Activated CD4-positive, alpha-beta T cell treated with anti-CD3 and anti-CD28 coated beads for 36 hours (primary cell): Measurements from ENCODE around the gene GNS. TPM values are rescaled to one million over a fixed set of nuclear protein-coding genes. Genes with fewer than 3 reads are reported as not detected.

Experiments used
- ATAC-seq: fragments of 200-7000 bp; cut with Tn5 transposase; one replicate; pipeline ENCODE4 v1.10.0; 2021; ENCODE audit warnings: mild to moderate bottlenecking, moderate library complexity
- CTCF ChIA-PET: fragments of 350-600 bp; sonication (Branson Sonifier 250); formaldehyde crosslinking; loops from one replicate; lab custom pipeline; 2021; ENCODE audit warnings: antibody characterized with exemption; lab: Charles Lee
- POLR2A ChIA-PET: fragments of 350-600 bp; sonication (Branson Sonifier 250); formaldehyde crosslinking; loops from one replicate; lab custom pipeline; 2021; ENCODE audit warnings: antibody characterized with exemption, inconsistent platforms; lab: Charles Lee
- DNase-seq: peaks from one replicate; pipeline ENCODE4 v3.0.0-alpha.2; 2020
- H3K27ac Mint-ChIP-seq: one replicate; pipeline ENCODE4 v1.8.0; 2021; ENCODE audit warnings: mixed read lengths
- H3K27me3 Mint-ChIP-seq: one replicate; pipeline ENCODE4 v1.8.0; 2021; ENCODE audit warnings: mixed read lengths
- H3K36me3 Mint-ChIP-seq: one replicate; pipeline ENCODE4 v1.8.0; 2021; ENCODE audit warnings: low read depth, mixed read lengths
- H3K4me1 Mint-ChIP-seq: one replicate; pipeline ENCODE4 v1.8.0; 2021; ENCODE audit warnings: mixed read lengths
- H3K4me3 Mint-ChIP-seq: one replicate; pipeline ENCODE4 v1.8.0; 2021; ENCODE audit warnings: mild to moderate bottlenecking, moderate library complexity, mixed read lengths
- H3K9me3 Mint-ChIP-seq: one replicate; pipeline ENCODE4 v1.8.0; 2021; ENCODE audit warnings: low read depth, mixed read lengths
- intact Hi-C, 2 experiments: fragments of 100-400 bp; cut with DNase I in 1 of 2; cut with micrococcal nuclease in 1 of 2; formaldehyde crosslinking; loops; one replicate each; pipeline versions ENCODE4 v1.14.2 to v1.15.1; 2022 to 2024; cut with DNase I, micrococcal nuclease
- total RNA-seq, 2 experiments: library from RNA; stranded (reverse); gene quantifications; one replicate each; pipeline ENCODE4 v1.2.3, GENCODE V29; 2021

GNS gene
- total RNA-seq, 2 experiments from 2014 or later = 19.9 to 21.9 TPM

- DNase-seq (no peak), ATAC-seq (no peak)
- H3K36me3 Mint-ChIP-seq = peaks cover 48% of the 10 kb centered on the region
- no peak overlapping the region for H3K4me3 Mint-ChIP-seq
- CTCF ChIA-PET = interaction anchor here (0.7 to 1.0 kb wide), 3 partner anchors 57 to 1681 kb away, joined by 3 to 5 read pairs (median 4); no protein-coding TSS in a partner anchor
- H3K9me3 Mint-ChIP-seq = no peaks in the 10 kb centered on the region
- no peaks in the 10 kb centered on the region for H3K27me3 Mint-ChIP-seq
- intact Hi-C loops = no loop called here
- POLR2A ChIA-PET = no interaction called here
- H3K27ac Mint-ChIP-seq = no peak overlapping the region
- H3K4me1 Mint-ChIP-seq = peaks cover 18% of the 10 kb centered on the region
Observed at GRCh38 chr12:64716371-64716770, 42.8 kb downstream of the GNS start.

GRCh38 chr12:64714551-64714968 is 44.6 kb downstream of the GNS start:
- CTCF ChIA-PET = interaction anchor here (1.0 kb wide), 1 partner anchor 81 kb away, joined by 3 read pairs; no protein-coding TSS in a partner anchor
- H3K27ac Mint-ChIP-seq = no peak overlapping the region
- intact Hi-C loops = no loop called here
- ATAC-seq (peak; percentile 85), DNase-seq (peak; percentile 45)
- H3K36me3 Mint-ChIP-seq = peaks cover 40% of the 10 kb centered on the region
- peaks cover 18% of the 10 kb centered on the region for H3K4me1 Mint-ChIP-seq
- POLR2A ChIA-PET = no interaction called here
- no peaks in the 10 kb centered on the region for H3K9me3 Mint-ChIP-seq
- no peaks in the 10 kb centered on the region for H3K27me3 Mint-ChIP-seq
- H3K4me3 Mint-ChIP-seq = no peak overlapping the region

- DNase-seq = no peak
- no peak for ATAC-seq
- CTCF ChIA-PET = interaction anchor here (0.5 to 1.3 kb wide), 3 partner anchors 13 to 124 kb away, joined by 3 to 4 read pairs (median 3); no protein-coding TSS in a partner anchor
- Mint-ChIP-seq H3K4me3 (no peak overlapping the region), H3K27me3 (no peaks in the 10 kb centered on the region), H3K36me3 (peaks cover 40% of the 10 kb centered on the region), H3K27ac (no peak overlapping the region), H3K9me3 (no peaks in the 10 kb centered on the region), H3K4me1 (peaks cover 18% of the 10 kb centered on the region)
- POLR2A ChIA-PET = no interaction called here
- intact Hi-C loops = no loop called here
Observed at GRCh38 chr12:64713376-64713775, 45.8 kb downstream of the GNS start.

- H3K9me3 Mint-ChIP-seq = no peaks in the 10 kb centered on the region
- H3K4me1 Mint-ChIP-seq = peaks cover 10% of the 10 kb centered on the region
- no peak overlapping the region for H3K27ac Mint-ChIP-seq
- no peak for ATAC-seq
- CTCF ChIA-PET = interaction anchor here (0.9 to 1.0 kb wide), 2 partner anchors 139 to 242 kb away, joined by 3 read pairs; no protein-coding TSS in a partner anchor
- H3K36me3 Mint-ChIP-seq = peaks cover 21% of the 10 kb centered on the region
- intact Hi-C loops = no loop called here
- POLR2A ChIA-PET = no interaction called here
- no peaks in the 10 kb centered on the region for H3K27me3 Mint-ChIP-seq
- no peak overlapping the region for H3K4me3 Mint-ChIP-seq
- DNase-seq = no peak
Observed at GRCh38 chr12:64709429-64709828, 49.8 kb downstream of the GNS start.

GRCh38 chr12:64707926-64708325 is 51.3 kb downstream of the GNS start:
- DNase-seq = no peak
- no peaks in the 10 kb centered on the region for H3K4me1 Mint-ChIP-seq
- H3K9me3 Mint-ChIP-seq = no peaks in the 10 kb centered on the region
- no peaks in the 10 kb centered on the region for H3K27me3 Mint-ChIP-seq
- POLR2A ChIA-PET = no interaction called here
- peaks cover 6% of the 10 kb centered on the region for H3K36me3 Mint-ChIP-seq
- intact Hi-C loops = no loop called here
- CTCF ChIA-PET = interaction anchor here (0.6 to 3.9 kb wide), 3 partner anchors 12 to 170 kb away, joined by 3 to 23 read pairs (median 16); no protein-coding TSS in a partner anchor
- no peak overlapping the region for H3K4me3 Mint-ChIP-seq
- H3K27ac Mint-ChIP-seq = no peak overlapping the region
- no peak for ATAC-seq

- no peak overlapping the region for H3K27ac Mint-ChIP-seq
- POLR2A ChIA-PET = no interaction called here
- intact Hi-C loops = no loop called here
Observed at GRCh38 chr12:64707362-64707761, 51.8 kb downstream of the GNS start.

GRCh38 chr12:64706857-64707256 is 52.3 kb downstream of the GNS start:
- DNase-seq (no peak), ATAC-seq (no peak)
- no peaks in the 10 kb centered on the region for H3K27me3 Mint-ChIP-seq
- no peak overlapping the region for H3K4me3 Mint-ChIP-seq
- peaks cover 5% of the 10 kb centered on the region for H3K36me3 Mint-ChIP-seq
- CTCF ChIA-PET = interaction anchor here (0.7 to 3.9 kb wide), 4 partner anchors 11 to 159 kb away, joined by 3 to 23 read pairs (median 10); no protein-coding TSS in a partner anchor
- intact Hi-C loops = no loop called here
- POLR2A ChIA-PET = no interaction called here
- peaks cover 4% of the 10 kb centered on the region for H3K4me1 Mint-ChIP-seq
- peak overlapping the region; percentile 42 for H3K27ac Mint-ChIP-seq
- no peaks in the 10 kb centered on the region for H3K9me3 Mint-ChIP-seq

More at GRCh38 chr12:64707362-64707761, 51.8 kb downstream of the GNS start:
- Mint-ChIP-seq H3K36me3 (peaks cover 4% of the 10 kb centered on the region), H3K4me3 (no peak overlapping the region), H3K27me3 (no peaks in the 10 kb centered on the region), H3K9me3 (no peaks in the 10 kb centered on the region), H3K4me1 (no peaks in the 10 kb centered on the region)
- CTCF ChIA-PET = interaction anchor here (0.6 to 3.9 kb wide), 5 partner anchors 11 to 169 kb away, joined by 3 to 23 read pairs (median 3); no protein-coding TSS in a partner anchor
- ATAC-seq = no peak
- no peak for DNase-seq

- no peak overlapping the region for H3K27ac Mint-ChIP-seq
- H3K4me1 Mint-ChIP-seq = peaks cover 6% of the 10 kb centered on the region
- no peak for ATAC-seq
- POLR2A ChIA-PET = no interaction called here
- intact Hi-C loops = no loop called here
- CTCF ChIA-PET = interaction anchor here (0.6 to 3.9 kb wide), 4 partner anchors 10 to 158 kb away, joined by 3 to 23 read pairs (median 10); no protein-coding TSS in a partner anchor
- no peak overlapping the region for H3K4me3 Mint-ChIP-seq
- no peaks in the 10 kb centered on the region for H3K27me3 Mint-ChIP-seq
- H3K9me3 Mint-ChIP-seq = no peaks in the 10 kb centered on the region
- no peak for DNase-seq
- peaks cover 5% of the 10 kb centered on the region for H3K36me3 Mint-ChIP-seq
Observed at GRCh38 chr12:64706306-64706705, 52.9 kb downstream of the GNS start.

- Mint-ChIP-seq H3K27ac (peak overlapping the region; percentile 72), H3K4me1 (peaks cover 40% of the 10 kb centered on the region), H3K36me3 (peaks cover 27% of the 10 kb centered on the region), H3K27me3 (no peaks in the 10 kb centered on the region), H3K9me3 (no peaks in the 10 kb centered on the region), H3K4me3 (peak overlapping the region; percentile 6)
- ChIA-PET POLR2A (no interaction called here), CTCF (interaction anchor here (0.8 to 4.5 kb wide), 6 partner anchors 17 to 342 kb away, joined by 3 to 39 read pairs (median 6); no protein-coding TSS in a partner anchor)
- DNase-seq (no peak), ATAC-seq (no peak)
- intact Hi-C loops = no loop called here
Observed at GRCh38 chr12:64701283-64701682, 57.9 kb downstream of the GNS start.

GRCh38 chr12:64700532-64700931 is 58.7 kb downstream of the GNS start:
- Mint-ChIP-seq H3K4me3 (no peak overlapping the region), H3K4me1 (peaks cover 47% of the 10 kb centered on the region)

GRCh38 chr12:64699504-64700115 is 59.6 kb downstream of the GNS start:
- ChIA-PET POLR2A (interaction anchor here (0.6 kb wide), 1 partner anchor 406 kb away, joined by 3 read pairs; no protein-coding TSS in a partner anchor), CTCF (interaction anchor here (0.6 to 4.5 kb wide), 2 partner anchors 8 to 150 kb away, joined by 3 to 39 read pairs; no protein-coding TSS in a partner anchor)
- Mint-ChIP-seq H3K36me3 (peaks cover 32% of the 10 kb centered on the region), H3K4me1 (peaks cover 54% of the 10 kb centered on the region), H3K27me3 (no peaks in the 10 kb centered on the region), H3K4me3 (no peak overlapping the region), H3K27ac (peak overlapping the region; percentile 42), H3K9me3 (no peaks in the 10 kb centered on the region)
- DNase-seq (no peak), ATAC-seq (no peak)
- intact Hi-C loops = loop anchor here (2.0 to 5.0 kb wide), 3 partner anchors 91 to 295 kb away; partner anchors contain the start of genes TBK1 (in 1 of the 2) and XPOT (in 1 of the 2)

More at GRCh38 chr12:64700532-64700931, 58.7 kb downstream of the GNS start:
- no peaks in the 10 kb centered on the region for H3K9me3 Mint-ChIP-seq
- intact Hi-C loops = no loop called here
- CTCF ChIA-PET = interaction anchor here (0.5 to 4.5 kb wide), 8 partner anchors 13 to 341 kb away, joined by 3 to 39 read pairs (median 3); no protein-coding TSS in a partner anchor
- H3K27ac Mint-ChIP-seq = peak overlapping the region; percentile 72
- H3K27me3 Mint-ChIP-seq = no peaks in the 10 kb centered on the region
- POLR2A ChIA-PET = no interaction called here
- ATAC-seq (peak; percentile 82), DNase-seq (no peak)
- H3K36me3 Mint-ChIP-seq = peaks cover 27% of the 10 kb centered on the region
